Fibroblast of lung (primary cell): ENCODE results near the gene THSD7B. TPM values are rescaled to one million over a fixed set of nuclear protein-coding genes. Genes with fewer than 3 reads are reported as not detected.

Experiments
- DNase-seq, 2 donors: peaks; one replicate each; pipeline versions ENCODE4 v3.0.0 to v3.0.0-alpha.2; 2010; ENCODE audit warnings: low read depth in 2 of 2
- H2AFZ ChIP-seq: 2 replicates; pipeline ENCODE4 v1.5.1; 2012; ENCODE audit warnings: low read length, control low read depth, inconsistent platforms
- H3K27ac ChIP-seq: 2 replicates; pipeline ENCODE4 v1.5.1; 2011; ENCODE audit warnings: low read length, control low read depth; ENCODE audit not compliant: insufficient read depth
- H3K27me3 ChIP-seq: 2 replicates; pipeline ENCODE4 v1.5.1; 2011; ENCODE audit warnings: mild to moderate bottlenecking, low read length; ENCODE audit not compliant: control insufficient read depth, insufficient read depth
- H3K36me3 ChIP-seq: 2 replicates; pipeline ENCODE4 v1.5.1; 2011; ENCODE audit warnings: low read length; ENCODE audit not compliant: control insufficient read depth, insufficient read depth
- H3K4me1 ChIP-seq: 2 replicates; pipeline ENCODE4 v1.5.1; 2011; ENCODE audit warnings: low read length; ENCODE audit not compliant: control insufficient read depth, insufficient read depth; ENCODE audit errors: extremely low read depth
- H3K4me2 ChIP-seq: 2 replicates; pipeline ENCODE4 v1.5.1; 2011; ENCODE audit warnings: low read length, control low read depth; ENCODE audit not compliant: insufficient read depth; ENCODE audit errors: extremely low read depth
- H3K4me3 ChIP-seq, 4 experiments: fragments of 200-600 bp in 1 of 4; sonication (generic) in 1 of 4; replicated peaks in 1 of 4; 2 replicates each; pipeline ENCODE4 v1.5.1; 2011 to 2016; ENCODE audit warnings: low read length in 4 of 4, low read depth in 3 of 4, mild to moderate bottlenecking in 3 of 4, control low read depth in 2 of 4, inconsistent platforms in 1 of 4, mixed read lengths in 1 of 4; ENCODE audit not compliant: insufficient read depth in 1 of 4; ENCODE audit errors: control extremely low read depth in 1 of 4
- H3K79me2 ChIP-seq: 2 replicates; pipeline ENCODE4 v1.5.1; 2012; ENCODE audit warnings: mild to moderate bottlenecking, low read length, inconsistent platforms; ENCODE audit not compliant: control insufficient read depth, insufficient read depth
- H3K9ac ChIP-seq: 2 replicates; pipeline ENCODE4 v1.5.1; 2011; ENCODE audit warnings: mild to moderate bottlenecking, low read length, control low read depth; ENCODE audit not compliant: insufficient read depth
- H3K9me3 ChIP-seq: 2 replicates; pipeline ENCODE4 v1.5.1; 2012; ENCODE audit warnings: low read depth, low read length; ENCODE audit not compliant: control insufficient read depth, insufficient read depth
- H4K20me1 ChIP-seq: 2 replicates; pipeline ENCODE4 v1.5.1; 2011; ENCODE audit warnings: low read length; ENCODE audit not compliant: control insufficient read depth, insufficient read depth; ENCODE audit errors: extremely low read depth
- EZH2 ChIP-seq: IDR thresholded peaks from 2 replicates; pipeline ENCODE4 v1.5.1; 2012; ENCODE audit warnings: low read length, control low read depth, mild to moderate bottlenecking; ENCODE audit errors: missing control alignments
- polyA plus RNA-seq, 2 donors: library from polyadenylated mRNA; depleted of rRNA in 1 of 2; stranded (reverse) in 1 of 2; unstranded in 1 of 2; fragments of >200 nt; gene quantifications; 2 replicates each; pipeline ENCODE4 v1.2.1, GENCODE V29; 2011 to 2012; ENCODE audit warnings: missing spikeins in 1 of 2
- total RNA-seq: library from RNA; depleted of rRNA; stranded (reverse); fragments of >200 nt; gene quantifications from 2 replicates; pipeline ENCODE4 v1.2.1, GENCODE V29; 2014
- TF ChIP-seq, protein P1 (sequence below), 2 donors: IDR thresholded peaks in 1 of 2; conservative IDR thresholded peaks in 1 of 2; 1 replicate in 1 of 2; 2 replicates in 1 of 2; pipeline ENCODE4 v1.5.1; 2011 to 2012; ENCODE audit warnings: low read length in 2 of 2, control low read depth in 1 of 2, inconsistent platforms in 1 of 2, low read depth in 1 of 2, mild to moderate bottlenecking in 1 of 2

Gene THSD7B
- total and polyA plus RNA-seq, 2 donors (not counting 1 experiment from before 2014, with no cell fraction given): under 0.01 TPM; not detected in 1

- no peaks in the 10 kb centered on the region for H3K36me3 ChIP-seq
- TF ChIP-seq EZH2: no peak
- TF ChIP-seq, protein P1, sequence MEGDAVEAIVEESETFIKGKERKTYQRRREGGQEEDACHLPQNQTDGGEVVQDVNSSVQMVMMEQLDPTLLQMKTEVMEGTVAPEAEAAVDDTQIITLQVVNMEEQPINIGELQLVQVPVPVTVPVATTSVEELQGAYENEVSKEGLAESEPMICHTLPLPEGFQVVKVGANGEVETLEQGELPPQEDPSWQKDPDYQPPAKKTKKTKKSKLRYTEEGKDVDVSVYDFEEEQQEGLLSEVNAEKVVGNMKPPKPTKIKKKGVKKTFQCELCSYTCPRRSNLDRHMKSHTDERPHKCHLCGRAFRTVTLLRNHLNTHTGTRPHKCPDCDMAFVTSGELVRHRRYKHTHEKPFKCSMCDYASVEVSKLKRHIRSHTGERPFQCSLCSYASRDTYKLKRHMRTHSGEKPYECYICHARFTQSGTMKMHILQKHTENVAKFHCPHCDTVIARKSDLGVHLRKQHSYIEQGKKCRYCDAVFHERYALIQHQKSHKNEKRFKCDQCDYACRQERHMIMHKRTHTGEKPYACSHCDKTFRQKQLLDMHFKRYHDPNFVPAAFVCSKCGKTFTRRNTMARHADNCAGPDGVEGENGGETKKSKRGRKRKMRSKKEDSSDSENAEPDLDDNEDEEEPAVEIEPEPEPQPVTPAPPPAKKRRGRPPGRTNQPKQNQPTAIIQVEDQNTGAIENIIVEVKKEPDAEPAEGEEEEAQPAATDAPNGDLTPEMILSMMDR (conservative IDR thresholded peaks at IDR 0.05 in 1 of 2, IDR thresholded peaks at IDR 0.05 in 1 of 2; ENCODE audit: low read depth in 1 of 2, low read length in 2 of 2): no peak
- H2AFZ ChIP-seq: no peak overlapping the region
- H3K9ac ChIP-seq: no peak overlapping the region
- no peaks in the 10 kb centered on the region for H3K4me1 ChIP-seq
- DNase-seq: no peak
- no peak overlapping the region for H3K4me3 ChIP-seq
- no peaks in the 10 kb centered on the region for H3K79me2 ChIP-seq
- no peak overlapping the region for H3K27ac ChIP-seq
- no peaks in the 10 kb centered on the region for H3K9me3 ChIP-seq
- H3K27me3 ChIP-seq: no peaks in the 10 kb centered on the region
- no peaks in the 10 kb centered on the region for H4K20me1 ChIP-seq
- H3K4me2 ChIP-seq: no peak overlapping the region
Observed at GRCh38 chr2:137672989-137673552, 907.7 kb downstream of the THSD7B start.

DNA sequence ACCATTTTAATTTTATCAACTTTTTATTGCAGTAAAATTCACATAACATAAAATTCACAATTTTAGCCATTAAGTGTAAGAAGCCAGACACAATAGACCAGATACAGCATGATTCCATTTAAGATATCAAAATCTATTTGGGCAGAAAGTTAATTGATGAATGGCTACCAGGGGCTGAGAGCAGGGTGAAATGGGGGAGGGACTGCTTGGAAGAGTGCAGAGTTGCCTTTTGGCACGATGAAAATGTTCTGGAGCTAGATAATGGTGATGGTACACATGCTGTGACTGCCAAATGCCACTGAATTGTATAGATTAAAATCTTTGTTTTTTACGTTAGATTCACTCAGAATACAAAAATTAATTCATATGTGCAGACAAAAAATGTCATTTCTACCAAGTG lies 909.6 kb downstream of the THSD7B start:
- TF ChIP-seq EZH2: no peak
- TF ChIP-seq, protein P1 (conservative IDR thresholded peaks at IDR 0.05 in 1 of 2, IDR thresholded peaks at IDR 0.05 in 1 of 2; ENCODE audit: low read depth in 1 of 2, low read length in 2 of 2): no peak
- no peaks in the 10 kb centered on the region for H3K9me3 ChIP-seq
- no peaks in the 10 kb centered on the region for H3K4me1 ChIP-seq
- no peaks in the 10 kb centered on the region for H3K27me3 ChIP-seq
- H3K27ac ChIP-seq: no peak overlapping the region
- no peak for DNase-seq
- no peaks in the 10 kb centered on the region for H3K36me3 ChIP-seq
- no peaks in the 10 kb centered on the region for H3K79me2 ChIP-seq
- no peak overlapping the region for H3K4me3 ChIP-seq
- H2AFZ ChIP-seq: no peak overlapping the region
- no peak overlapping the region for H3K4me2 ChIP-seq
- H3K9ac ChIP-seq: no peak overlapping the region
- H4K20me1 ChIP-seq: no peaks in the 10 kb centered on the region

DNA sequence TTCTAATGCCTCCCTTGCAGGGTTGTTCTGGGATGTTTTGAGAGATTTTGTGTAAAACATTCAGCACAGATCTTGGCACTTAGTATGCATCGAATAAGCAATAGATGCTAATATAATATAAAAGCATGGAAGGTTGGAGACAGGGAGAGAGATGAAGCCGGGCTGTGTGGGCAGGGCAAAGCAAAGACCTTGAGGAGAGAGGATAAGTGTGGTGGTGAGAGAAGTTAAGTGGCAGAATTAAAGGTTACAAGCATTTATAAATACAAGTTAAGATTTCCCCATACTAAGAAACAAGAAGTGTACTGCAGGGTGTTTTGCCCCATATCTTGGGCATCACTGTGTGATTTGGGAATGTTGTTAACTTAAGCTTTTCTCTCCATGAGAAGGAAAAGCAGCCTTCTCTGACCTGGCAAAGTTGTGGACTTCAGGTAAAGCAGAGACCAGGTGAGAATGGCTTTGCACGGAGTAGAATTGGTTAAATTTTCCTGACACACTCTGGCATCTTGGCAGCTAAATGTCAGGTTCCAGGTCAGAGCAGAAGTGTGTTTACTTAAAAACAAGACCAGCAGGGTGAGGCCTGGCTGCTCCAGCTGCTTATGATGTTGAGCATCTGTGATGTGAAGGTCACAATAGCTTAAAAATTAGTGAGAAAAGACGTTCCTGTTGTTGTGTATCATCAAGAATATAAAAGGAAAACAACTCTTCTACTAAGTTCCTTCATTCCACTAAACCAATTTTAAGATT lies 910.4 kb downstream of the THSD7B start:
- no peaks in the 10 kb centered on the region for H4K20me1 ChIP-seq
- H3K9ac ChIP-seq: no peak overlapping the region
- H3K9me3 ChIP-seq: no peaks in the 10 kb centered on the region
- no peaks in the 10 kb centered on the region for H3K4me1 ChIP-seq
- no peaks in the 10 kb centered on the region for H3K79me2 ChIP-seq
- H3K4me3 ChIP-seq: no peak overlapping the region
- H2AFZ ChIP-seq: no peak overlapping the region
- TF ChIP-seq, protein P1 (conservative IDR thresholded peaks at IDR 0.05 in 1 of 2, IDR thresholded peaks at IDR 0.05 in 1 of 2; ENCODE audit: low read depth in 1 of 2, low read length in 2 of 2): no peak
- TF ChIP-seq EZH2: no peak
- H3K4me2 ChIP-seq: no peak overlapping the region
- DNase-seq: no peak
- no peak overlapping the region for H3K27ac ChIP-seq
- no peaks in the 10 kb centered on the region for H3K36me3 ChIP-seq
- no peaks in the 10 kb centered on the region for H3K27me3 ChIP-seq
